SIG-M5 treated with dmso at 0.1 percent for 504 hours (cell line): ENCODE results near the gene SLTM.
"Not testable (repeated sequence)": the region's sequence is repeated elsewhere in the genome, so short reads cannot be mapped to it uniquely, and the experiment has no call there.

Source experiments
- DNase-seq: peaks from one replicate; lab custom pipeline; 2025; ENCODE audit not compliant: unreplicated experiment; lab: John Stamatoyannopoulos, UW

The SLTM gene

DNA sequence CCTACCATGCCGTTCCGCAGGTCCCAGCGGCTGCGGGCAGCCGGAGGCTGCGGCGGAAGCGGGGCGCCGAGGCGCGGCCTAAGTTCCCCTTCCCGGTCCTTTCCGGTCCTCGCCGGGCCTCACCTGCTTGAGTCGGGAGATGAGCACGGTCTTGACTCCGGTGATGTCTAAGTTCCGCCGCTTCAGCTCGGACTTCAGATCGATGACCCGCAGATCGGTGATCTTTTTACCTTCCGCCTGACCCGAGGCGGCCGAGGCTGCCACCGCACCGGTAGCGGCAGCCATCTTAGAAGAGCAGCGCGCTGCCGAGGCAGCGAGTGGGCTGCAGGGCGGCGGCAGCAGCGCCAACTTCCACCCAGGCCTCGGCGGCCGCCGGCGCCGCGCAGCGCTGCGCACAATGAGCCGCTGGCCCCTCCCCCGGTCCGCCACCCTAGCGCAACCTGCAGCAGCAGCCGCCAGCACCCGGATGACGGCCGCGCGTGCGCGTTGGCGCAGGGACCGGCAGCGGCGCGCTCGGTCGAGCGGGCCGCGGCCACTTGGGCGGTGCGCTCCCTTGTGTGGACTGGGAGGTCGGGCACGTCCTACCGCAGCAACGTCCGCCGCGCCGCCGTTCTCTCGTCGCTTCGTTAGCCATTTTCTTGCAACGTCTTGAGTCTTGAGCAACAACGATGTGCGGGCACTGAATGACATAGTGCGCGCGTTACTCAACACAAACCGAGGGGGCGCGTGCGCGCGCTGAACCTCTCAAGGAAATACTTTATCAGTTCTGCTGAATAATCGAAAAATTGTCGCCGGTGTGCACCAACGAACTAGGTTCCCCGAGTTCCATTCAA, at the start of gene SLTM:
Gene SLTM, minus strand, starts transcription at position 399 of the 833 bp plus-strand sequence. Its CDS starts 114 bp downstream, at position 285.
- peak; percentile 92 for DNase-seq

DNA sequence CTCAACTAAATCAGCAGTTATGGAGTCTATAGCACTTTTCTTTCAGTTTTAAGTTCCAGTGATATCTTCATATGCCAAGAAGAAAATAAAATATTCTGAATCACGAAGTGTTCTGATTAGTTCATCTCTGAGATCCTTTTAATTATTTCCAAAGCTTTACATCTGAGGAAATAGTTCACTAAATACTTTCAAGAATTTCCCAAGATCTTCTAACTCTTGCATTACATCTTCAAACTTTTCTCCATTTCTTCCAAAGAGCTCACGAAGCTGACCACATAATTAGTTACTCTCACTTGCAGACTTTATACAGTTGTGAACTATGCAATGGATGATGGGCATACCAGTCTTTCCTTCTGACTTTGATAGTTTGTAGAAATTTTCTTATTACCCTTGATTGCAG, 49.8 kb upstream of the SLTM start:
- no peak for DNase-seq

DNA sequence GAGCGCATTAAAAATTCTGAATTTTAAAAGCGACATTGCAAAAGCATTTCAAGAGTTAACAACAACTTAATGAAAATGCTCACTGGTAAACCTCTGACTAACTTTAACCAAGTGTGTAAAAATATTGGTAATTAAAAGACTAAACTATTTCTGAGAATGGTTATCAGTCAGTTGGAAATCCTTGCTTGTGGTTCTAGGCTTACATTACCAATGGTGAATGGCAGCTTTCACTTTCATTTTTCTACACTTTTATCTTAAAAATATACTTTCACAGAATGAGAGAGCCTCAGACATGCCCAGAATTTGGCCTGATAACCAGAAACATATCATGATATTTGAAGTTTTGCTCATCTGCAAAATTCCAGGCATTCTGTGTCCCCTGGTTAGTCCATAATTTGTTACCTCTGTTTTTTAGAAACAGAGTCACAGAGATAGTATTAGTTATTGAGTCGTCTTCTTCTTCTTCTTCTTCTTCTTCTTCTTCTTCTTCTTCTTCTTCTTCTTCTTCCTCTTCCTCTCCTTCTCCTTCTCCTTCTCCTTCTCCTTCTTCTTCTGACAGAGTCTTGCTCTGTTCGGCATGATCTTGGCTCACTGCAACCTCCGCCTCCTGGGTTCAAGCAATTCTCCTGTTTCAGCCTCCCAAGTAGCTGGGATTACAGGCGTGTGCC, 48.5 kb upstream of the SLTM start:
- no peak for DNase-seq

DNA sequence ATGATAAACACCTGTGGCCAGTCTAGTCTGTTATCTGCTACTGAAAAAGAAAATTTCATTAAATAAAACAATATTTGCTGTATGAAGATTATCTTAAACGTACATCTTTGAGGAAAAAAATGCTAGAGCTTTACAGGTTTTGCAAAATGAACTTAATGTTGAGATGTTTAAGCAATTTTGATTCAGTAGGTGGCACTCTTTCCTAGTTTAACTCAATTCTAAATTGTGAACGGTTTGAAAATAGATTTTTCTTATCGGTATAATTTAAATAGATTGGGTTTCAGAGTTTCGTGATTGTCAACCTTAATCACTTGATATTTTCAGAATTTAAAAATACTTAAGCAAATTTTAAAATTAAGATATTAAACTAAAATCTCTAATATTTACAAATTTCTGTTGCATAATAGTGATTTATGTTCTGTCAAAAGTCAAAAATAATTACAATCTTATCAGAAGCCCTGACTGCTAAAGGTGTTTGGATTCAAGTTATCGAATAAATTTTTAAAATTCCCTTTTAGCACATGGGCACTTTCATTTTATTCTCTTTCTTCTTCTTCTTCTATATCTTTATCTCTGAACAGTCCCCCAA, 47.0 kb upstream of the SLTM start:
- DNase-seq = peak; percentile 56

DNA sequence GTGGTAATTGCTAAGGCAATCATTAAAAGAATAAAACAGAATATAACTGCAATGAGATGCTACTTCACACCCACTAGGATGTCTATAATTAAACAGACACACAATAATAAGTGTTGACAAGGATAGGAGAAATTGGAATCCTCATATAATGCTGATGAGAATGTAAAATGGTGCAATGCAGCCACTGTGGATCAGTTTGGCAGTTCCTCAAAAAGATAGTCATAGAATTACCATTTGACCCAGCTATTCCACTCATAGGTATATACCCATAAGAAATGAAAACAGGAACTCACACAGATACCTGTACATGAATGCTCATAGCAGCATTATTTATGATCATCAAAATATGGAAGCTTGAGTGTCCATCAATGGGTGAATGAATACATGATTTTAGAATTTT, 44.4 kb upstream of the SLTM start:
- no peak for DNase-seq

DNA sequence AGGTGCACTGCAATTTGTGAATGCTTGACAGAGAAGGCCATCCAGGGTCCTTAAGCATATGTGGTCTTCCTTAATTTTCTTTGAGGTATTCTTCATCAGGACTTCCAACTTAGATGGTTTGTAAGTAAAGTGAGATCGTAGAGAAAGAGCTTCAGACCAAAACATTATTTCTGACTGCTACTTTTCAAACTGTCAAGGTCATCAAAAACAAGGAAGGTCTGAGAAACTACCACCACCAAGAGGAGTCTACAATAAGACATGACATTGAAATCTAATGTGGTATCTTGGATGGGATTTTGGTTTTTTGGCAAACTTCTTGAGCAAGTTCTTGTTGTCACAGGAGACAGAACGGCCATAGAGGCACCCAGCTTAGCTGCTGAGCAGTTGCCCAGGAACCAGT, 34.0 kb upstream of the SLTM start:
- DNase-seq = no peak

DNA sequence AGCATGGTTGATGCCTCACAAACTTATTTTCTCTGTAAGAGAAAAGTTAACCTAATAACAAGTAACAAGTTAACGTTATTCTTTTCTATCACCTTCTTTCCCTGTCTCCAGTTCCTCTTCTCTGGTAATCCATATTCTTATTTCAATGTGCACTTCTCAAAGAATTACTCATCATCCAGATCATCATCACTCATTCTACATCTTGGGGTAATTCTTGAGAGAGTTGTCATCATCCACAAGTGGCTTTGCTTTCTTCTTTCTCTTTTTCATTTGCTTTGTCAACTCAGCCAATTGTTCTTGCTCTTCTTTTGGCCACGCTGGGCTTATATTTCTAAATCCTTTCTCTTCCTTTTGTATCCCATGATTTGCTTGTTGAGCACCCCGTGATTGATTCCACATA, 33.2 kb upstream of the SLTM start:
- DNase-seq = no peak

DNA sequence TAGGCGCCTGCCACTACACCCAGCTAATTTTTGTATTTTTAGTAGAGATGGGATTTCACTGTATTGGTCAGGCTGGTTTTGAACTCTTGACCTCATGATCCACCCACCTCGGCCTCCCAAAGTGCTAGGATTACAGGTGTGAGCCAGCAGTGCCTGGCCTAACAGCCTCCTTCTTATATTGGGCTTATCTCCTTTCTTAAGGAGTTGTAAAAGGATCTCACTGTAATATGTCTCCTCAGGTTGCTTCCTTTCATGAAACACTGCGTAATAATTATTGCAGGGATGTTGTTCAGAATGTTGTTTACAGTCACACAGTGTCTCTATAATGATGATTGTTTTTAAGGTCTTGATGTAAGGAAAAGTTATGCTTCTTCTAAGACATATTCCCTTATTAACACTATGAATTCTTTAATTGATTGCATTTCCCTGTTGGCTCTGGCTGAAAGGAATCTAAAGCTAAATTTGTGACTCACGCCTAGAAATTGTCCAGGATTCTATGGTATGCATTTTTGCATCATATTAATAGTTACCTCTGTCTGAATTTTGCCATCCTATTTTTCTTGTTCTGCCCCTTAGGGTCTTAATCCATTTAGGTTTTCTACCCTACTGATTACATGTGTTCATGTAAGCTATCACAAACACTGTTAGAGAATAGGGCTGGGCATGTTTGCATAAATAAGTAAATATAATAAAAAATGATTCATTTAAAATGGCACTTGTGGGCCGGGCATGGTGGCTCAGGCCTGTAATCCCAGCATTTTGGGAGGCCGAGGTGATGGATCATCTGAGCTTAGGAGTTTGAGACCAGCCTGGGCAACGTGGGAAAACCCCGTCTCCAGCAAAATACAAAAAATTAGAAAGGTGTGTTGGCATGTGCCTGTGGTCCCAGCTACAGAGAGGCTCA, 29.4 kb upstream of the SLTM start:
- DNase-seq = no peak

DNA sequence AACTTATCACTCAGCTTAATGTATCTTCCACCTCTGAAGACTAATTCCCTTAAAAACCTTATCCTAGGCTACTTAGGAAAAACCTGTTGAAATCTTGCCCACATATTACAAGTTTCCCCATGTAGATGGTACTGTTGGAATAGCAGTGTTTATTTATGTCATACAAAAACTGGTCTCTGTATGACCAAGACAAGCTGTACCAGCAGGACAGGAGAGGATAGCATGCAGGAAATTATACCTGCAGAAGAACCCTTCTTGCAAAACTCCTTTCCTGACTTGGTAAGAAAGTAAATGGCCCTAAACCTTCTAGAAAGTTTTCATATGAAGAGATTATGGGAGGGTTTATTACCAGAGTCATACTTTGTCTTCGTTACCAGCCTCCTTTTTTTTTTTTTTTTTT, 28.7 kb upstream of the SLTM start:
- no peak for DNase-seq

DNA sequence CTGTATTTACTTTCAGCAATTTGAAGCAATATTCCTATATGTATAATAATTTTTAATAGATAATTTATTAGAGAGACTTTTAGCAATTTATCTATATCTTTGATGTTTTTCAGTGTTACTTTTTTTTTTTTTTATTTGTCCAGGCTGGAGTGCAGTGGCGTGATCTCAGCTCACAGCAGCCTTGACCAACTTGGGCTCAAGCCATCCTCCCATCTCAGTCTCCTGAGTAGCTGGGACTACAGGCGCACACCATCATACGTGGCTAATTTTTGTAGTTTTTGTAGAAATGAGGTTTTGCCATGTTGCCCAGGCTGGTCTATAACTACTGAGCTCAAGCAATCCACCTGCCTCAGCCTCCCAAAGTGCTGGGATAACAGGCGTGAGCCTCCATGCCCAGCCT, 25.3 kb upstream of the SLTM start:
- DNase-seq = no peak

DNA sequence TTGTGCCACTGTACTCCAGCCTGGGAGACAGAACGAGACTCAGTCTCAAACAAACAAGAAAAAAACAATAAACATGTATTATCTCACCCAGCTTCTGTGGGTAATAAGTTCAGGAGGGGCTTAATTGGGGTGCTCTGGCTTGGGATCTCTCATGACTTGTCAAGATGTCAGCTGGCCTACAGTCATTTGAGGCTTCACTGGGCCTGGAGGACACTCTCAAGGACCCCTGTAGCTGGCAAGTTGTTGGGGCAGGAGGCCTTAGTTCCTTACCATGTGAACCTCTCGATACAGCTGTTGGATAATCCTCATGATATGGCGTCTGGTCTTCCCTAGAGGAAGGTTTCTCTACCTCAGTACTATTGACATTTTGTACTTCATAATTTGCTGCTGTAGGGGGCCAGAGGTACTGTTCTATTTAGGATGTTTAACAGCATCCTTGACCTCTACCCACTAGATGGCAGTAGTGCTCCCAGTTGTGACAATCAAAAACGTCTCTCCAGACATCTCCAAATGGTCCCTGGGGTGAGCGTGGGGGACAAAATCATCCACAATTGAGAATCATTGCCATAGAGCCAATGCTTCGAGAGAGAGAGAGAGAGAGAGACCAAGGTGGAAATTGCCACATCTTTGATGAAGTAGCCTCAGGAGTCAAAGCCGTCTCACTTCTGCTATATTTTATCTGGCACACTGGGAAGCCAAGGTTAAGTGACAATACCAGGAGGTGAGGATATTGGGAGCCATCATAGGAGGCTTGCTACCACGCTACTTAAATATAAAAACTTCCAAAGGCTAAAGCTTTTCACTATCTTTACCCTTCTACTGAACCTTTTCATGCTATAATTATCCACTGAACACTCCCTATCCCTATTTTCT, 23.9 kb upstream of the SLTM start:
- peak; percentile 72 for DNase-seq

DNA sequence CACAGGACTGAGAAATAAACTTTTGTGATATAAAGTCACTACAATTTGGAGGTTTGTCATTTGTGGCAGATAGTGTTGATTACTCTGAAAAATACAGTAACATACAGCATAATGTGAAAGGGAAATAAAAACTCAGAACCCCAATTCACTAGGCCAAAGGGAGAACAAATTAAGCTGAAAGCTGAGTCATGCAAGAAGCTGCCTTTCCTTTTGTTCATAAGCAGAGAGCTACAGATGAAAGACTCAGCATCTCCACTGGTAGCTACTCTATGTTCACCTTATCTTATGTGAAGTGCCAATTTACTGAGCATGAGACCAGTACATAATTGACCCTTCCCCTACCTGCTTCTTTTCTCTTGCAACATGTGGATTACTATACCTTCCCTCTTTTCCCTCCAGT, 19.3 kb upstream of the SLTM start:
- no peak for DNase-seq

DNA sequence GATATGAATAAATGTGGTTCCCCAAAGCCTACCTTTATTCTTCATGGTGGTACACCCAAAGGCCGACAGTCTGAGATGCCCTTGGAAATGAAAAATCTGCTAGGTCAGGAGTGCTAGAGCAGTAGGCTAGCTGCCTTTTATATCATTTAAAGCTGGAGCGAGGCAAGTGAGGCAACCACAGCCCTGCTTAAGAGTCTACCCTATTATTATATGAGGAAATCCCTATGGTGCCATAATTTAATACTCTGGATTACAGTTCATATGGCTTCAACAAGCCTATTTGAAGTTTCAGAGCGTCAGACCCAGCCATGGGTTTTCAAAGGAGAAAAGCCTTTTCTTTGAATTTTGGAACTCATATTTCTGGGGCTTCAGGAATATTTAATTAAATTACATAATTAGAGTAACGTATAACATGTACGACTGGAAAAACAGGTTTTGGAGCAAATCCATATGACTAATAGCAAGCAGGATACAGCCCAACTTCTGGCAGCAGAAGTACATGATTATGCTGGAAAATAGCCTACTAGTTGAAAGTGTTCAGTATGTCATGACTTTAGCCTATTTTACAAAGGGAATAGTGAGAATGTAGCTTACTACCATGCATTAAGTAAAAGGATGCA, 18.0 kb upstream of the SLTM start:
- peak; percentile 31 for DNase-seq

DNA sequence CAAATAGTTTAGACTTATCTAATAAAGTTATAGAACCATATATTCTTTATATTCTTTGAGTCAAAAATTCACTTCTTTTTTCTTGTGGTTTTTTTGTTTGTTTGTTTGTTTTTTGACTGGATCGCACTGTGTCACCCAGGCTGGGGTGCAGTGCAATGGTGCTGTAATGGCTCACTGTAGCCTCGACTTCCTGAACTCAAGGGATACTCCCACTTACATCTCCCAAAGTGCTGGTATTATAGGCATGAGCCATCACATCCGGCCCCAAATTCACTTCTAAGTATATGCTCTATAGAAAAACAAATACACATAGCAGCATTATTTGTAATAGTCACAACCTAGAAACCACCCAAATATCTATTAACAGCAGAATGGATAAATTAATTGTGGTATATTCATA, 13.7 kb upstream of the SLTM start:
- DNase-seq = no peak

DNA sequence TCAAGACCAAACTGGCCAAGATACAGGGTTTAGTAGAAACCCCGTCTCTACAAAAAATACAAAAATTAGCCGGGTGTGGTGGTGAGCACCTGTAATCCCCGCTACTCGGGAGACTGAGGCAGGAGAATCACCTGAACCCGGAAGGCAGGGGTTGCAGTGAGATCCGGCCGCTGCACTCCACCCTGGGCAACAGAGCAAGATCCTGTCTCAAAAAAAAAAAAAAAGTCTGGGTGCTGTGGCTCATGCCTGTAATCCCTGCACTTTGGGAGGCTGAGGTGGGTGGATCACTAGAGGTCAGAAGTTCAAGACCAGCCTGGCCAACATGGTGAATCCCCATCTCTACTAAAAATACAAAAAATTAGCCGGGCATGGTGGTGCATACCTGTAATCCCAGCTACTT, 1.5 kb upstream of the SLTM start:
- DNase-seq = not testable (repeated sequence)

DNA sequence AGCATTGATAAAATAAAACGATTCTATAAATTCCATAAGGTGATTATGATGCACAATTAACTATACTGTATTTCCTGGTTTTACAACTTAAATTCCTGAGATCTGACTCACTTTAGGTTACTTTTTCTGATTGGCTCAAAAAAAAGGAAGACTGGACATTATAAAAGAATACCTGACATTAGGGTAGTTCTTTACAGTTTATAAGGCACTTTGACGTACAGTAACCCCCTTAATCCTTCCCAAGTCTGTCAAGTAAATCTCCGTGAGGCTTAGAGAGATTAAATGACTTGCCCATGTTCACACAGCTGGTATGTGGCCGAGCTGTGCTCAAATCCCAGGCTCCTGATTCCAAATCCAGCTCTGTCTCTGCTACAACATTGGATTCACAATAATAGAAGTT, 1.0 kb upstream of the SLTM start:
- DNase-seq = no peak

DNA sequence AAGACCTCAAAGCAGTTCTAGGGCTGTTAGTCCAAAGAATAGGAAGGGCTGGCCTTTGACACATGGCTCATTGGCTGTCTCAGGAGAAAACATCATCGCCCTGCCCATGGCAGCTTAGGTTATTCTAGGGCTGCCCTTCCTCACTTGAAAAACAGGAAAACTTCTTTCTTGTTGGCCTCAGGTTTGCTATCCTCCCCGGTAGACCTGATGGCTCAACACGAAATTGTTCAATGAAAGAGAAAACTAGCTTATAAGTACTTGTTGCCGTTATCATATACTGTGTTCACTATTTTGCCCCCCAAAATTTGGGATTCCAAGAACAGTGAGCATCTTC, 602 bp upstream of the SLTM start:
- DNase-seq = no peak

DNA sequence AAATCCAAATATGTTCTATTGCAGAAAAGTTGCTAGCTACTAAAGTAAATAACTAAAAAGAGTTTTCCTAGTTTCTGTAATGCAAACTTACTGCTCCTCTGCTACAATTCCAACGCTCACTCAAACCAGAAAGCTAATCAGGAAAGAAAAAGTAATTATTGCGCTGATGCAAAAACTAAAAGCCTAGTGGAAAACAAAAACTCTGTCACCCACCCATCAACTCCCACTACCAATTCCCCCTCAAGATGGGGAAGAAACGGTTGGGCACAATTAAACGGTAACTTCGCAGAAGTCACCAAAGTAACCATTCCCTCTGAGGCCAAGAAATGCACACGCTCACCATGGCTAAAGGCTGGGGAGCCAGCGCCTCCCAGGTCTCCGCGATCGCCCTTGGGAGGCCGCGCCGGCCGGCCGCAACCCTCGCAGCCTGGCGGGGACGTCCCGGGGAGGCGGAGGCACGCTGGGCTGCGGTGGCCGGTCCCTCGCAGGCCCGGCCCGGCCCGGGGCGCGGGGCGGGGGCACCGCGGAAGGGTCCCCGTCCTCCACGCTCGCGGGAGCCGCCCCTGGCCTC, 684 bp downstream of the SLTM start:
- no peak for DNase-seq

DNA sequence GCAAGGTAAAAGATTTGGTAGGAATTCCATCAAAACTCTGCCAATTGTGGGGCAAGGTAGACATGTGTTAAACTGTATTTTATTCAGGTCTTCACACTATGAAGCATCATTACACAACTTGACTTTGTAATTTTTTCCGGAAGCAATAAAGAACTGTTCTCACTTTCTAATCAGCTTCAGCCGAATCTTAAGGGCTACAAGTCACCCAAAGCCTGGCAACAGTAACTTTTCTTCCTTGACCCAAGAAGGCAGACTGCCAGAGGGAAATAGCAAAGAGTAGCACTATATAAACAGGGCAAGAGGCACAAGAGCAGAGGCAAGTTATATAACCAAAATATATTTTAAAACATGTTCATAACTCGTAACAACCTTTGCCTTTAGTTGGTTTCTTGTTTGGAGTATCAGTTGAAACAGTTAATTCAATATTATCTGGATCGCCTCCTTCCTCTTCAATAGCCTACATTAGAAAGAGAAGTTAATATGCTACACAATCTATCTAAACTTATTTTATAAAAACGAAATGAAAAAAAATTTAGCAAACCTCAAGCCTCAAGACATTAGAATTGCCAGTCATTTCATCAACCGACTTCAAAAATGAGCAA, 1.4 kb downstream of the SLTM start:
- DNase-seq = peak; percentile 72
